OCI-LY3 (cell line): ENCODE measurements around the gene IL18.

Experiments used
- H2AFZ ChIP-seq: fragments of 200-600, 300-600 bp; shearing (Covaris generic); 2 replicates; pipeline ENCODE4 v1.6.0; 2014; ENCODE audit warnings: antibody characterized with exemption, low read depth, low read length
- H3K27ac ChIP-seq: fragments of 200-600, 300-600 bp; sonication (generic); 2 replicates; pipeline ENCODE4 v1.5.1; 2014; ENCODE audit warnings: mild to moderate bottlenecking, low read length, moderate library complexity, mixed read lengths
- H3K27me3 ChIP-seq: fragments of 200-600, 300-600 bp; sonication (generic); 2 replicates; pipeline ENCODE4 v1.6.1; 2014; ENCODE audit warnings: low read depth, low read length, mixed read lengths
- H3K36me3 ChIP-seq: fragments of 200-600, 300-600 bp; sonication (generic); replicated peaks from 2 replicates; pipeline ENCODE3; 2014; ENCODE audit warnings: low read depth, low read length, mixed read lengths
- H3K4me1 ChIP-seq: fragments of 300-600, 200-600 bp; sonication (generic); 2 replicates; pipeline ENCODE4 v1.6.1; 2014; ENCODE audit warnings: low read length, mixed read lengths
- H3K4me2 ChIP-seq: fragments of 200-600, 300-600 bp; sonication (generic); 2 replicates; pipeline ENCODE4 v1.6.1; 2014; ENCODE audit warnings: low read length, mixed read lengths
- H3K4me3 ChIP-seq: fragments of 300-600, 200-600 bp; sonication (generic); 2 replicates; pipeline ENCODE4 v1.5.1; 2014; ENCODE audit warnings: antibody characterized with exemption, mild to moderate bottlenecking, low read length, moderate library complexity
- H3K79me2 ChIP-seq: fragments of 300-600, 200-600 bp; shearing (Covaris generic); 2 replicates; pipeline ENCODE4 v1.6.1; 2014; ENCODE audit warnings: mild to moderate bottlenecking, low read length, mixed read lengths
- H3K9ac ChIP-seq: fragments of 300-600, 200-600 bp; shearing (Covaris generic); 2 replicates; pipeline ENCODE4 v1.6.0; 2014; ENCODE audit warnings: mild to moderate bottlenecking, low read length, moderate library complexity
- H3K9me3 ChIP-seq: fragments of 200-600, 300-600 bp; shearing (Covaris generic); 2 replicates; pipeline ENCODE4 v1.6.1; 2014; ENCODE audit warnings: low read length, mixed read lengths; ENCODE audit not compliant: insufficient read depth
- H4K20me1 ChIP-seq: fragments of 200-600, 300-600 bp; sonication (generic); 2 replicates; pipeline ENCODE4 v1.6.1; 2016; ENCODE audit warnings: low read length, mixed read lengths; ENCODE audit not compliant: insufficient read depth
- EZH2phosphoT487 ChIP-seq: fragments of 200-600 bp; shearing (Covaris generic); IDR thresholded peaks from 2 replicates; pipeline ENCODE4 v1.6.1; 2018; ENCODE audit warnings: antibody characterized with exemption, mixed run types, low read depth
- TF ChIP-seq, protein P1 (sequence below): fragments of 200-600, 300-600 bp; sonication (generic); IDR thresholded peaks from 2 replicates; pipeline ENCODE4 v1.5.1; 2014; ENCODE audit warnings: antibody characterized with exemption, low read length, low read depth

The IL18 gene

DNA sequence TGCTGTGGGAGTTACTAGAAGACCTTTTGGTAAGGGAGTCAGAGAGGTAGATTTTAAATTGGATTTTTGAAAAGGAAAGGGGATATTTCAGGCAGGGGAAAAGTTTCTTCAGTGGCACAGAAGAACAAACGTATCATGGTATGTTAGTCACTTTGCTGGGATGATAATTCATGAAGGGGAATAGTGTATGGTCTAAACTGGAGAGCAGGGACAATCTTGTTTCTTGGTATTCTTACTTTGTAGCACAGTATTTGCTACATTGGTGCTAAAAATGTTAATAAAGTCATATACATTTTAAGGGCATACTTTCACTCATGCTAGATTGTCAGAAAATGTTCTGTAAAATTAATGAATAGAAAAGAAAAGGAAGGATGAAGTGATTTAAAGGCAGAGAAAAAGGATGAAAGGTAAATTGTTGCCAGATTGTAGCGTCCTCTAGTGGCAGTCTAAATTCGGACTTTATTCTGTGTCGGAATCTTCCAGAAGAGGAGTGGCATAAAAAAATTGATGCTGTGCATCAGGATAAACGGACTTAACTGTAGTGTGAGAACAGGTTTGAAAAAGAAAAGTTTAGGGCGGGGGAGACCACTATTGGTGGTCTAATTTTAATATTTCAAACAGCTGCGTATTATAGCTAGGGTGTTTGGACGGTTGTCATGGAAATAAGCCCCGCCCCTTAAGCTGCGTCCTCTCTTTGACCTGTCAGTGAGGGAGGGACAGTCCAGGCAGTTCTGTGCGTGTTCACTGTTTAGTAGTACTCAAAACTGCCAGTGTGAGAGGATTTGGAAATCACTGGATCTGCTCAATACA, 11.1 kb upstream of the IL18 start, which contains the start of gene BCO2:
TSS of gene BCO2 (plus strand) at position 724 of the 810 bp plus-strand sequence. CDS start 90 bp downstream, outside the sequence.
- no peak for TF ChIP-seq EZH2phosphoT487
- TF ChIP-seq, protein P1, sequence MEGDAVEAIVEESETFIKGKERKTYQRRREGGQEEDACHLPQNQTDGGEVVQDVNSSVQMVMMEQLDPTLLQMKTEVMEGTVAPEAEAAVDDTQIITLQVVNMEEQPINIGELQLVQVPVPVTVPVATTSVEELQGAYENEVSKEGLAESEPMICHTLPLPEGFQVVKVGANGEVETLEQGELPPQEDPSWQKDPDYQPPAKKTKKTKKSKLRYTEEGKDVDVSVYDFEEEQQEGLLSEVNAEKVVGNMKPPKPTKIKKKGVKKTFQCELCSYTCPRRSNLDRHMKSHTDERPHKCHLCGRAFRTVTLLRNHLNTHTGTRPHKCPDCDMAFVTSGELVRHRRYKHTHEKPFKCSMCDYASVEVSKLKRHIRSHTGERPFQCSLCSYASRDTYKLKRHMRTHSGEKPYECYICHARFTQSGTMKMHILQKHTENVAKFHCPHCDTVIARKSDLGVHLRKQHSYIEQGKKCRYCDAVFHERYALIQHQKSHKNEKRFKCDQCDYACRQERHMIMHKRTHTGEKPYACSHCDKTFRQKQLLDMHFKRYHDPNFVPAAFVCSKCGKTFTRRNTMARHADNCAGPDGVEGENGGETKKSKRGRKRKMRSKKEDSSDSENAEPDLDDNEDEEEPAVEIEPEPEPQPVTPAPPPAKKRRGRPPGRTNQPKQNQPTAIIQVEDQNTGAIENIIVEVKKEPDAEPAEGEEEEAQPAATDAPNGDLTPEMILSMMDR, result peak; percentile 95
- peaks cover 43% of the 10 kb centered on the region for H3K4me1 ChIP-seq
- peaks cover 55% of the 10 kb centered on the region for H3K27me3 ChIP-seq
- H3K9ac ChIP-seq, result no peak within 1 kb of the TSS
- H3K27ac ChIP-seq, result no peak within 1 kb of the TSS
- no peaks in the 10 kb centered on the region for H3K36me3 ChIP-seq
- no peaks in the 10 kb centered on the region for H3K79me2 ChIP-seq
- no peaks in the 10 kb centered on the region for H3K9me3 ChIP-seq
- peak within 1 kb of the TSS; percentile 69 for H3K4me2 ChIP-seq
- no peak within 1 kb of the TSS for H2AFZ ChIP-seq
- H3K4me3 ChIP-seq, result peak within 1 kb of the TSS; percentile 68
- H4K20me1 ChIP-seq, result no peaks in the 10 kb centered on the region

DNA sequence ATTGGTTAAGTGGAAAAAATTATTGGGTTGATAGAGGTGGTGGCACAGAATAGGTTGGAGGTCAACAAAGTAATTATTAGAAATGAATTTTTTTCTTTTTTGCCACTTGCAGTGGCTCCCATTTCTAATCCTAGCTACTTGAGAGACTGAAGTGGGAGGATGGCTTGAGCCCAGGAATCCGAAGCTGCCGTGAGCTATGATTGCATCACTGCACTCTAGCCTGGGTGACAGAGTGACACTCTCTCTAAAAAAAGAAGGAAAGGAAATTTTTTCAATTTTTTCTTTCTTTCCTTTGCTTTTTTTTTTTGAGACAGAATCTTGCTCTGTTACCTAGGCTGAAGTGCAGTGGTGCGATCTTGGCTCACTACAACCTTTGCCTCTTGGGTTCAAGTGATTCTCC, 9.3 kb upstream of the IL18 start:
- H3K27me3 ChIP-seq, result peaks cover 57% of the 10 kb centered on the region
- no peak overlapping the region for H3K4me2 ChIP-seq
- H3K79me2 ChIP-seq, result no peaks in the 10 kb centered on the region
- H3K9me3 ChIP-seq, result no peaks in the 10 kb centered on the region
- no peak overlapping the region for H3K27ac ChIP-seq
- H3K4me3 ChIP-seq, result no peak overlapping the region
- no peak overlapping the region for H3K9ac ChIP-seq
- TF ChIP-seq, protein P1, result no peak
- TF ChIP-seq EZH2phosphoT487, result no peak
- no peaks in the 10 kb centered on the region for H3K36me3 ChIP-seq
- H4K20me1 ChIP-seq, result no peaks in the 10 kb centered on the region
- H2AFZ ChIP-seq, result no peak overlapping the region
- peaks cover 24% of the 10 kb centered on the region for H3K4me1 ChIP-seq

DNA sequence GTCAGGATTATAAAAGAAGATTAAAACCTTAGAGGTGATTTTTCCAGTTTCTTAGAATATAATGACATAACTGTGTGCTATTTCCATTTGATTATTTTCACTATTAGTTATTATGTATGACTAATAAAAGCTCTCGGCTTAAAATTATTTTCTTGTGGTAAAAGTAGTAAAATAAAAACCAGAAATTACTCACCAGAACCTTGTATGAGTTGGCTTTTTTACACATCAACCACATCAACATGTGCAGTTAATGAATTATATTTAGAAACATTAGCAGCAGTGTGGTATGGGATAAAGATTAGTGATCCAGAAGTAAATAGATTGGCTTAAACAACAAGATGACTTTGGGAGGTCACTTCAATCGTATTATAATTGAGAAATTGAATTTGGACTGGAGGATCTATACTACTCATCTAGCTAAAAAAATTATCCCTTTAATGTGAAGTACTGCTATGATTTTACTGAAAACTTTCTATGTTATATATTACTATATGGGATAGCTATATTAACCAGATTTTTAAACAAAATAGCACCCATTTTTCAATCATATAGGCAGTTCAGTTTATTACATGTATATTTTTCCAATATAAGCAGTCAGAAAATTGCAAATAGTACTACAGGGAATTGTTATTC, 8.6 kb upstream of the IL18 start:
- H3K4me3 ChIP-seq, result no peak overlapping the region
- H4K20me1 ChIP-seq, result no peaks in the 10 kb centered on the region
- no peak overlapping the region for H2AFZ ChIP-seq
- H3K79me2 ChIP-seq, result no peaks in the 10 kb centered on the region
- H3K4me1 ChIP-seq, result peaks cover 23% of the 10 kb centered on the region
- H3K27me3 ChIP-seq, result peaks cover 57% of the 10 kb centered on the region
- no peaks in the 10 kb centered on the region for H3K9me3 ChIP-seq
- peak overlapping the region; percentile 14 for H3K4me2 ChIP-seq
- H3K9ac ChIP-seq, result no peak overlapping the region
- no peak for TF ChIP-seq EZH2phosphoT487
- TF ChIP-seq, protein P1, result no peak
- H3K27ac ChIP-seq, result no peak overlapping the region
- H3K36me3 ChIP-seq, result no peaks in the 10 kb centered on the region

DNA sequence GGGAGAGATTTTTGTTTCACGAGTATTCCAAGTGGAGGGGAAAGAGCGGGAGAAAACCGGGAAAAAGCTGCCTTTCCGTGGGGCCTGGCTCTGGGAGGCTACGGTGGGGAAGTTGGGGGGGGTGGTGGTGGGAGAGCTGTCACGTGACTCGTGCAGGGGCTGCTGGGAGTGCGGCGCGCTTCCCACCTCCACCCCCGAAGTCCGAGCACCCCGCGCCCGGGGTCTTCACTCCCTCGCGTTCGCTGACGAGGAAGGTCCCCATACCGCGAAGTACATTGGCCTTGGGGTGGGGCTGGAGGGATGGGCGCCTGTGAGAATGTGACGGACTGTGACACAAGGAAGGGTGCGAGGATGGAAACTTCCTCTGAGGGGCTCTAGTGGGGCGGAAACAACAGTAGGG, 3.3 kb upstream of the IL18 start, which contains the start of gene TEX12:
TSS of gene TEX12 (plus strand) at position 228 of the 400 bp plus-strand sequence. CDS start 1,897 bp downstream, outside the sequence.
- Histone ChIP-seq H3K4me1 (peaks cover 10% of the 10 kb centered on the region), H3K36me3 (no peaks in the 10 kb centered on the region), H4K20me1 (no peaks in the 10 kb centered on the region), H3K27me3 (peaks cover 21% of the 10 kb centered on the region; the same call in 1 of the 2 replicates), H3K9ac (no peak within 1 kb of the TSS), H3K27ac (no peak within 1 kb of the TSS), H3K4me3 (no peak within 1 kb of the TSS), H3K79me2 (no peaks in the 10 kb centered on the region), H2AFZ (no peak within 1 kb of the TSS), H3K9me3 (no peaks in the 10 kb centered on the region), H3K4me2 (no peak within 1 kb of the TSS)
- TF ChIP-seq, protein P1, result no peak
- TF ChIP-seq EZH2phosphoT487, result no peak
